Measurements from ENCODE around the gene TNFRSF6B. TPM values are rescaled to one million over a fixed set of nuclear protein-coding genes. Genes with fewer than 3 reads are reported as not detected.

TNFRSF6B gene
- total RNA-seq, 1 donor = 0.54 TPM

GRCh38 chr20:63694584-63695423 lies 1.6 kb upstream of the TNFRSF6B start:
- no peak for DNase-seq (ENCODE audit: low read depth in 2 of 3, low spot score in 2 of 3)

- no peak for DNase-seq (ENCODE audit: low read depth in 2 of 3, low spot score in 2 of 3)
These were observed 787 bp upstream of the TNFRSF6B start for GRCh38 chr20:63695424-63696305.

GRCh38 chr20:63696306-63696627 lies 185 bp upstream of the TNFRSF6B start:
- DNase-seq (ENCODE audit: low read depth in 2 of 3, low spot score in 2 of 3) = peak in 2 of 3 donors; percentile 83 to 89

DNA sequence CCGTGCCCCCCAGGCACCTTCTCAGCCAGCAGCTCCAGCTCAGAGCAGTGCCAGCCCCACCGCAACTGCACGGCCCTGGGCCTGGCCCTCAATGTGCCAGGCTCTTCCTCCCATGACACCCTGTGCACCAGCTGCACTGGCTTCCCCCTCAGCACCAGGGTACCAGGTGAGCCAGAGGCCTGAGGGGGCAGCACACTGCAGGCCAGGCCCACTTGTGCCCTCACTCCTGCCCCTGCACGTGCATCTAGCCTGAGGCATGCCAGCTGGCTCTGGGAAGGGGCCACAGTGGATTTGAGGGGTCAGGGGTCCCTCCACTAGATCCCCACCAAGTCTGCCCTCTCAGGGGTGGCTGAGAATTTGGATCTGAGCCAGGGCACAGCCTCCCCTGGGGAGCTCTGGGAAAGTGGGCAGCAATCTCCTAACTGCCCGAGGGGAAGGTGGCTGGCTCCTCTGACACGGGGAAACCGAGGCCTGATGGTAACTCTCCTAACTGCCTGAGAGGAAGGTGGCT lies 960 bp downstream of the TNFRSF6B start:
- peak in 1 of 3 donors; percentile 40 for DNase-seq (ENCODE audit: low read depth in 2 of 3, low spot score in 2 of 3)

- DNase-seq (ENCODE audit: low read depth in 2 of 3, low spot score in 2 of 3) = no peak
These were observed 1.6 kb downstream of the TNFRSF6B start for GRCh38 chr20:63697868-63698545.

- DNase-seq (ENCODE audit: low read depth in 2 of 3, low spot score in 2 of 3) = no peak
These were observed 2.5 kb downstream of the TNFRSF6B start for GRCh38 chr20:63698739-63699465.

GRCh38 chr20:63699466-63700198 lies 3.2 kb downstream of the TNFRSF6B start:
- no peak for DNase-seq (ENCODE audit: low read depth in 2 of 3, low spot score in 2 of 3)

DNA sequence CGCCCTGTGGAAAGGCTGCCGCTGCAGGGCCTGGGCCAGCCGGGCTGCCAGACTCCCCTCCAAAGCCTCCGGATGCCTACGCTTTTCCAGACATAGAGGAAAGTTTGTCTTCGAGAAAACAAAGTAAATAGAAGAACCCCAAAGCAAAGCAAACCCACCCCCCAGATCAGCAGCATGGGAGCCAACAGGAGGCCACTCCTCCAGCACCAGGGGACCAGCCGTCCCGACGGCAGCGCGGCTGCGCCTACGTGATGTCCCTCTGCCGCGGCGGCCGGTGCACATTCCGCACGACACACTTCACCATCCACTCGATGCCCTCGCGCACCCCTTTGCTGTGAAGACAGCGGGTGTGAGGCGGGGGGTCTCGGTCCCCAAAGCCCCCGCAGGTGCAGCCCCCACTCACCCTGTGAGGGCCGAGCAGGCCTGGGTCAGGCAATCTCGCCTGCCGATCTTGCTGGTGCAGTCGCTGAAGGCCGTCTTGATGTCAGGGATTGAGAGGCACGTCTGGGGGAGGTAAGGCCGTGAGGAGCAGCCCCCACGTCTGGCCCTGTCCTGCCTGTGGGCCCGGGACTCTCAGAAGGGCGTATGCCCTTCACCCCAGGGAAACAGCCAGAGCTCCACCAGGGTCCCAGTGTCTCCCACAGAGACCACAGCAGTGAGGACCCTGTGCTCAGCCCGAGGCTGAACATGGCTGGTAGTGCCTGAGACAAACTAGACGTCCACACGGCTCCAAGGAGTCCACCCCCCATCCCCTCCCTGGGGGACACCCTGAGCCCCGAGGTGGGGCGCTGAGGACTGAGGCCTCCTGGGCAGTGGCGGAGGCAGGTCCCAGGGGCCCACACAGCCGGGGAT lies 4.0 kb downstream of the TNFRSF6B start:
- DNase-seq (ENCODE audit: low read depth in 2 of 3, low spot score in 2 of 3) = no peak

- no peak for DNase-seq (ENCODE audit: low read depth in 2 of 3, low spot score in 2 of 3)
These were observed 4.5 kb downstream of the TNFRSF6B start for GRCh38 chr20:63701051-63701328.

GRCh38 chr20:63701329-63702035 lies 5.0 kb downstream of the TNFRSF6B start:
- DNase-seq (ENCODE audit: low read depth in 2 of 3, low spot score in 2 of 3) = no peak

DNA sequence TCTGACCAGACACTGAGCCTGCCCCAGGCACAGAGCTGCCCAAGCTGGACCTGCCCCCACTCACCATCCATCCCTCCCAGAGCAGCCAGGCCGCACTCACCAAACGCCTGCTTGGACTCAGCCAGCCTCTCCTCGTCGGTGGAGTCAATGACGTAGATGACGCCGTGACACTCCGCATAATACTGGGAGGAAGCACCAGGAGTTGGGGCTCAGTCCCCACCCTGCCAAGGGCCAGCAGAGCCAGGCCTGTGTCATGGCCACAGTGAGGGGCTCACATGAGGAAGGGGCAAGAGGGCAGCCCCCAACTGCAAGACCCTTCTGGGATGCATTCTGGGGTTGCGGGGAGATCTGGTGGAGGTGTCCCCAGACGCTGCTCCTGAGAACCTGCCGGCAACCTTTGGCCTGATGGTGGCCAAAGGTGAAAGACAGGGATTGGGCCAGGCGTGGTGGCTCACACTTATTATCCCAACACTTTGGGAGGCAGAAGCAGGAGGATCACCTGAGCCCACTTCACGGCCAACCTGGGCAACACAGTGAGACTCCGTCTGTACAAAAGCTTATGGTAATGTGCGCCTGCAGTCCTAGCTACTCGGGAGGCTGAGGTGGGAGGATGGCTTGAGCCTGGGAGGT lies 5.7 kb downstream of the TNFRSF6B start:
- no peak for DNase-seq (ENCODE audit: low read depth in 2 of 3, low spot score in 2 of 3)

GRCh38 chr20:63702751-63703470 lies 6.5 kb downstream of the TNFRSF6B start:
- DNase-seq (ENCODE audit: low read depth in 2 of 3, low spot score in 2 of 3) = no peak

- DNase-seq (ENCODE audit: low read depth in 2 of 3, low spot score in 2 of 3) = no peak
These were observed 7.1 kb downstream of the TNFRSF6B start for GRCh38 chr20:63703471-63703975.

DNA sequence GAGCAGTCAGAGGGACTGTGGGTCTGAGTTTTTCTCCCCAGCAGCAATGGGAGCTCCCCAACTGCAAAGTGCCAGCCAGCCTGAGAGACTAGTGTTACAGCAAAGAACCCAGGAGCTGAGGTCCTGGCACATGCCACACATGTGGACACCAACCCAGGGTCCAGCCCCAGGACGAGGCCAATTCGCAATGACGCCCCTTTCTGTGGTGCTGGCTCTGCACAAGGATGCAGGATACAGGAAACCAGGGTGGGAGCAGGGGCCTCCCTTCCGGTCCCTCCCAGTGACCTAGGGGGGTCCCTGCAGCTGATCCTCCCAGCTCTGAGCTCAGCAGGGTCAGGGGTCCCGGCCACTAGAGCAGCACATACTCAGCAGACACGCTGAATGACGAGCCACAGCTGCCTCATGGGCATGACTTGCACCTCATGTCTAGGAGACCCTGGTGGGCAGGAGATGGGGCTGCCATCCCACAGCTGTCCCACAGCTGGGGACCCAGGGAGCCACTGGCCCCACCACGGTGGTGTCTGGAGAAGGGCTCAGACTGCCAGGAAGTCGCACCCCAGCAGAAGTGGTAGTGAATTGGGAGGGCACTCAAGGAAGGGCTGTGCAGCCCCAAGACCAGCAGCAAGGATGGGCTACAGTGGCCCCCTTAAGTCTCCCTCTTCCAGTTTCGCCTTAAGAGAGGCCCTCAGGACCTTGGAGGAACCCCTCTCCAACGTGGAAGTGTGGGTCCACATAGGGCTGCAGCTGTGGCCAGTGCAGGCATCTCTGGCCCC lies 7.7 kb downstream of the TNFRSF6B start:
- no peak for DNase-seq (ENCODE audit: low read depth in 2 of 3, low spot score in 2 of 3)

- DNase-seq (ENCODE audit: low read depth in 2 of 3, low spot score in 2 of 3) = no peak
These were observed 8.3 kb downstream of the TNFRSF6B start for GRCh38 chr20:63704749-63705117.
